HL-60/S4 treated with phorbol 12-myristate 13-acetate at 8.2 ng/mL for 4 days and 3 days (cell line): ENCODE measurements around the gene MT2A.

Experiments
- in situ Hi-C: fragments of 300-500 bp; cut with MboI; formaldehyde crosslinking; loops from 2 replicates; pipeline ENCODE4 v1.15.0; 2022; ENCODE audit warnings: low sequenced_read_pairs

Gene MT2A

DNA sequence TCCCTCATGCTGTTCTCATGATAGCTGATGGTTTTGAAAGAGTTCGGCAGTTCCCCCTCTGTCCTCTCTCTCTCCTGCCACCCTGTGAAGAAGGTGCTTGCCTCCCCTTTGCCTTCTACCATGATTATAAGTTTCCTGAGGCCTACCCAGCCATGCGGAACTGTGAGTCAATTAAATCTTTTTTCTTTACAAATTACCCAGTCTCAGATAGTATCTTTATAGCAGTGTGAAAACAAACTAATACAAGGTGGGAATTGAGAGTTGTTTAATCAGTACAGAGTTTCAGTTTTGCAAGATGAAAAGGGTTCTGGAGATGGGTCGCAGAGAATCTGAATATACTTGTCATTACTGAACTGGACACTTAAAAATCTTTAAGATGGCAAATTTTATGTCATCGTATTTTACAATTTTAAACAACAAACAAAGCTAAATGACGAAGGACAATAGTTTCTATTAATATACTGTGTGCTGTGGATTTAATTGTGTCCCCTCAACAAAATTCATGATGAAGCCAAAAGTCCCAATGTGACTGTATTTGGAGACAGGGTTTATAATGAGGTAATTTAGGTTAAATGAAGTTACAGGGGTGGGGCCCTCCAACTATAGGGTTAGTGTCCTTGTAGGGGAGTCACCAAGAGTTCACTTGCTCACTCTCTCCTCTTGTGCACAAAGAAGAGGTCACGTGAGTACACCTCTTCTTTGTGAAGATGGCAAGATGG, 14.7 kb upstream of the MT2A start:
- in situ Hi-C loops: no loop called here

DNA sequence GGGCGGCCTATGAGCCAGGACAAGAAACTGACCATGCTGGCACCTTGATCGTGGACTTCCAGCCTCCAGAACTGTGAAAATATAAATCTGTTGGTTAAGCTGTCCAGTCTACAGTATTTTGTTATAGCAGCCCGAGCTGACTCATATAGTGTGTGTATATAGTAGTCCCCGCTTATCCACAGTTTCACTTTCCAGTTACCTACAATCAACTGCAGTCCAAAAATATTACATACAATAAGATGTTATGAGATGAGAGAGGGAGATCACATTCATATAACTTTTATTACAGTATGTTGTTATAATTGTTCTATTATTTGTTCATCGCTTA, 14.1 kb upstream of the MT2A start:
- in situ Hi-C loops: no loop called here

DNA sequence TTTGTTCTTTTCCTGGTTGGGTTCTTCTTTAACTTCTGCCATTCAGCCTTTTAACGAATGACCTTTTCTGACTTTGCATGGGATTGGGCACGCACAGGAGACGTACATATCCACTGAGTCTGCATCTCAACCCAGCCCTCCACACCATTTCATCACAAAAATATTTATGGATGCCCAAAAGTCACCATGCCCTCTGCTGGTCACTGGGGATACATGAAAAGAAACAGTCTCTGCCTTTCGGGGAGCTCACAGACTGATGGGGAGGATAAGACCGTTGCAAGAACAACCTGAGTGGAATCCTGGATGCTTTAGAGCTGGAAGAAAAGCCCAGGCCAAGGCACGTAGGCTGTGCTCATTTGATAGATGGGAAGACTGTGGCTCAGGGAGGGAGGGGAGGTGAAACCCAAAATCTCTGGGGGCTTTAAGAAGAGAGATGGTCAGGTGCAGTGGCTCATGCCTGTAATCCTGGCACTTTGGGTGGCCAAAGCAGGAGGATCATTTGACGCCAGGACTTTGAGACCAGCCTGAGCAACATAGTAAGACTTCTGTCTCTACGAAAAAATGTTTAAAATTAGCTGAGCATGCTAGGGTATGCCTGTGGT, 7.9 kb upstream of the MT2A start:
- in situ Hi-C loops: no loop called here

DNA sequence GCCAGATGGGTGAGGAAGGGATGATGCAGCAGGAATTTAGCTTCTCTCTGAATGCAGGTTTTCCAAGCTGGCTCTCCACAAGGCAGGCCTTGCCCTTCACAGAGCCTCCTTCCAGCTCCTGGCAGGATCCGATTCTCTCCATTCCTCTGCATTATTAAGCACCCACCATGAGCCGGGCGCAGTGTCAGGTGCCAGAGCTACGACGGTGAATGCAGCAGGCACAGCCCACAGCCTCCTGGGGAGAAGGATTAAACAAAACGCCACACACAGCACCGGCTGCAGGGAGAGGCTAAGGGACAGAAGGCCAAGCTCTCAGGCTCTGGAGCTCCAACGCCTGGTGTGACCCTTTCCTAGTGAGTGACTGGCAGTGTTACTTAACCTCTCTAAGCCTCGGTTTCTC, 7.1 kb upstream of the MT2A start:
- in situ Hi-C loops: no loop called here

DNA sequence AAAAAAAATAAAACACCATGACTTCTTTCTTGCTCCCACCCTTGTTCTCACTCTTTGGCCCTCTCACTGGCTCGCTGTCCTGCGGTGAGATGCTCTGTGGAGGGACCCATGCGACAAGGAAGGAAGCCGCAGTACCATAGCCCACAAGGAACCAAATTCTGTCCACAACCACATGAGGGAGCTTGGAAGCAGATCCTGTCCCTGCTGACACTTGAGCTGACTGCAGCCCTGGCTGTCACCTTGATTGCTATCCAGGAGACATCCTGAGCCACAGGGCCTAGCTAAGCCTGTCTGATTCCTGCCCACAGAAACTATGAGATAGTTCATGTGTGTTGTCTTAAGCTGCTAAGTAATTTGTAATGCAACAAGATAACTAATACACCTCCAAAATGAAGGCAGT, 4.8 kb upstream of the MT2A start:
- in situ Hi-C loops: no loop called here

DNA sequence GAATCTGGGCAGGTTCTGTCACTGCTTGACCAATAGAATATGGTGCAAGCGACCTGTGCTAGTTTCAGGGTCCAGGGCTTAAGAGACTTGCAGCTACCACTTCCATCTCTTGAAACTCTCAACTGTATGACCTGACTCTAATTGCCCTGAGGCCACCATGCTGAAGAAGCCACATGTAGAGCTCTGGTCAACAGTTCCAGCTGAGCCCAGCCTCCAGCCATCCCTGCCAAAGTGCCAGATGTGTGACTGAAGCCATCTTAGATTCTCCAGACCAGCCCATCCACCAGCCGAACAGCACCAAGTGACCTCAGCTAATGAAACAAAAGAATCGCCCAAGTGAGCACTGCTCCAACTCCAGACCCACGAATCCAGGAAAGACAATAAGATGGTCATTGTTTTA, 3.4 kb upstream of the MT2A start:
- in situ Hi-C loops: no loop called here

DNA sequence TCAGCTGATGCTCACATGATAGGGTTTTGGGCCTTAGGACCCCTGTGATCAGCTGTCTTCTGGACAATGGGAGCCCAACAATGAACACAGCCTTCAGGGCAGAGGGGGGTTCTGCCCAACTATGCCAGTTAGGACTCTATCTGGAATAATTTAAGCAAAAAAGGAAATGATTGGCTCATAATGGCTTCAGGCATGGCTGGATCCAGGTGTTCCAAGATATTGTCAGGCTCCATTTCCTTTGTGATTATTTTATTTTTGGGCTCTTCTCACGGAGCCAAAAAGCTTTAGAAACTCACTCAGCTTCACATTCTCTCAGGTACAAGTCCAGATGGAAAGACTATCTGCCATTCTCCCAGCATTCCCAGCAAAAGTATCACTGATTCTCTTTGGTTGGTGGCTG, 2.9 kb upstream of the MT2A start:
- in situ Hi-C loops: no loop called here

DNA sequence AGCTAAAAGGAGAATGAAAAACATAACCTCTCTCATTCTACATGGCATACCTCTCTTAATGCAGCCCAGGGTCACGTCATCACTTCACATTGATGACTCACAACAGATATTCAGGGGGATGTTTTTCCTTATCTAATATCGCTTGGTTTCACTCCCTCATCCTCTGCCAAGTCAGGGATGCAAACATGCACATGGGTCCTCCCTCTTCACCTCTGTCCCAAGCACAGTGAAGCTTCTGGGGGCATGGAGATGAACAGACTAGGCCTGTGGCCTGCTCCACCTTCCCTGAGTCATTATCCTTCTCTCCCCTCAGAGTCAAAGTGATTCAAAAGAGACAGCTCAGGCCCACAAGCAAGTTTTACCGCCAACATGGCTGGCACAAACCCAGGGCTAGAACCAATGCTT, 2.3 kb upstream of the MT2A start:
- in situ Hi-C loops: no loop called here

DNA sequence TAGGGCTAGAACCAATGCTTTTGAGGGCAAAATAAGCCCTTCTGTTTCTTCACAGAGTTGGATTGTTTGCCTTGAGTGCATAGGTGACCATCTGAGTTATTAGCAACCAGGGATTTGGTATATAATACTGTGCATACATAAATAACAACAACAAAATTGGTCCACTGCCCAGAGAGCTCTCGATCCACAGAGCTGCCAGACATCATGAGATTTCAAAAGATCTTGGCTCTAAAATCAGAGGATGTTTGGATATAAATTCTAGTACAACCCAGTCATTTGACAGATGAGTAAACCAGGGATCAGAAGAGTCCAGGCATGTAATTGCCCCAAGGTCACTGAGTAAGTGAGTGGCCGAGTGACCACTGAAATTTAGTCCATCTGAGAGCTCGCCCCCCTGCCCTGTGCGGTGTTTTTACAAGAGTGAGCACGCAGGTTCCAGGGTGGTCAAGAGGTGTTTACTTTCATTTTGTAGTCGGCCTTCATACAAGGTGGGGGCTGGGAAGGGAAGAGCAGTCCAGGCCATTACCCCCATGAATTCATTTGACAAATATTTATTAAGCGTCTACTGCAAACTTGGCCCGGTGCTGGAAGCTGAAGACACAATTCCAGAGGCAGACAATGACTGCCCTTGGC, 1.8 kb upstream of the MT2A start:
- in situ Hi-C loops: no loop called here

DNA sequence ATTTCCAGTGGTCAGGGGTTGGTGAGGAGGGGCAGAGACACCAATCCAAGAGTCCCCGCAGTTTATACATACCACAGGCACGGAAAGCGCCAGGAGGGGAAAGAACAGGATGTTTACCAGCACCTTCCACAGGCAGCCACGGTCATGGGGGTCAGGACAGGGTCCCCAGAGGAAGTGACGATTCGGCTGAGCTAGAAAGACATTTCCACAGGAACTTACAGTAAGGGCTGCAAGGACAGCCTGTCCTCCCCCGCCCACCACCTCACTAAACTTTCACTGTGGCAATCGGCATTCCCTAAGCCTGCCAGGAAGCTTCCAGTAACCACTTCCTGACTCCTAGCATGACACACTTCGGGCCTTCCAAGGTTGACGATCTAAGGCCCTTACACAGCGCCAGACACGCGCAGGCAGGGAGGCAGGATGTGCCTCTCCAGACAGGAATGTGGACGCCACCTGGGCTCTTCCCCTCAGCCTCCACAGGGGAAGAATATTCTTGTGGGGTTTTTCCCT, 1.2 kb upstream of the MT2A start:
- in situ Hi-C loops: no loop called here

DNA sequence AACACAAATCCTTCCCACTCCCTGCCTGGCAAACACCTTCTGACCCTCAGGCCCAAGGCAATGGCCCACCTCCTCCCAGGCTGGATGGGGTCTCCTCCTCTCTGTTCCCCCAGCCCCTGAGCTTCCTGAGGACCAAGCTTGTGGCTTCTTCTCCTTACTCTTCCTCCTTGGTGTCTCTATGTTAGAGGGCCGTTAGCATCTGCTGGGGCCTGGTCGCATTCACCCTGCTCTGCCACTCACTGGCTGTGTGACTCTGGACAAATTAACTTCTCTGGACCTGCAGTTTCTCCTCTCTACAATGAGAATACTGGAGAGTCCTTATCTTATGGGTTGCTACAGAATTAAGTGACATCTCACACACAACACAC, 725 bp upstream of the MT2A start:
- in situ Hi-C loops: no loop called here

DNA sequence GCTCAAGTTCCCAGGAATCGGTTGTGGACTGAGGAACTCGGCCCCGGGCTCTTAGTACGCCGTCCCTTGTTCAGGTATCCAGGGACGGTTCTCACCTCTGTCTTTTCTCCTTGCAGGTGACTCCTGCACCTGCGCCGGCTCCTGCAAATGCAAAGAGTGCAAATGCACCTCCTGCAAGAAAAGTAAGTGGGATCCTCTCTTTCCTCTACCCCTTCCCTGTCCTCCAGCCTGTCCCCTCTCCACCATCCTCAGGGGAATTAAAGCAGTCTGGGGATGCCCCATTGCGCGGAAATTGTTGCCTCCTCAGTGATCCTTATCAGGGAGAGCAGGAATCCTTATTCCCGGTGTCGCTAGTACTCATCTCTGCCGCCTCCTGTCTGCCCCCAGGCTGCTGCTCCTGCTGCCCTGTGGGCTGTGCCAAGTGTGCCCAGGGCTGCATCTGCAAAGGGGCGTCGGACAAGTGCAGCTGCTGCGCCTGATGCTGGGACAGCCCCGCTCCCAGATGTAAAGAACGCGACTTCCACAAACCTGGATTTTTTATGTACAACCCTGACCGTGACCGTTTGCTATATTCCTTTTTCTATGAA, 585 bp downstream of the MT2A start:
- in situ Hi-C loops: no loop called here

DNA sequence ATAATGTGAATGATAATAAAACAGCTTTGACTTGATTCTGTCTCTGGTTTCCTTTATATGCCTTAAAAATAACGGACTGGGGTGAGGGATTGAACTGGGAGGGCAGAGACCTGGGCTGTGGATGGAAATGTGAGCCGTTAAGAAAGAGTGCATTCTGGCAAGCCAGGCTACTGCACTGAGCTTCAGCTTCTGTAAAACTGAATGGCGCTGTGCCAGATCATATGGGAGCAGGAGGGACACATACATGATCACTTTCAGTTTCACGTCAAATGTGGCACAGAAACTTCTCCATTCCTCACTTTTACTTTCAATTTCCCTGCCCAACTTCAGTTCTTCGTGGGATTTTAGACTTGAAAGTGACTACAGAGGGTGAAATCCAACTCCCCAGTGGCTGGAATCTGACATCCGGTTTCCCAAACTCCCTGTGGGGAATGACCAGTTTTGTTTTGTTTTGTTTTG, 1.1 kb downstream of the MT2A start:
- in situ Hi-C loops: no loop called here

DNA sequence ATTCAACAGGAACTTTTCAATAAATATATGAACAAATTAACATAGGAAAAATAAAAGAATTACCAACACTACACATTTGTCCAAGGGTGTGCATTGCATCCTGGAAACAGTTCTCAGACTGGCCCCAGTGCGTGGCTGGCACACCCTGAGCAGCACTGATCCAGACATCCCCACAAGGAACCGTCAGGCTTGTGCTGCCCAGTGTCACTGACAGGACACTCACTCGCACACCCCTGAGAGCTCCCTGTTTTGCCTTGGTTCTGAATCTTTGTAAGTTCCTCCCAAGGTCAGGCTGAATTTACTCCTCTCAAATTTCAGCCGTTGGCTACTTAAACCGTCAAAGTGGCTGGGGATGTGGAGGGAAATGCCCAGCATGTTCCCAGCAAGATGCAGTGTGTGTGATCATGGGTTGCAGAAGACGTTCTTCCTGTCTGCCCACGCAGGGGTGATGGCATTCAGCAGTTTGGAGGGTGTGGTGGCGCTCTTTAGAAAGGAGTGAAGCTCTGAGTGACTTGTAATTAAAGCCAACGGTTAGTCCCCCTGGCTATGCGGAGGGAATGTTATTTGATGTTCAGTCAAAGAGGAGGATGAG, 1.7 kb downstream of the MT2A start:
- in situ Hi-C loops: no loop called here

DNA sequence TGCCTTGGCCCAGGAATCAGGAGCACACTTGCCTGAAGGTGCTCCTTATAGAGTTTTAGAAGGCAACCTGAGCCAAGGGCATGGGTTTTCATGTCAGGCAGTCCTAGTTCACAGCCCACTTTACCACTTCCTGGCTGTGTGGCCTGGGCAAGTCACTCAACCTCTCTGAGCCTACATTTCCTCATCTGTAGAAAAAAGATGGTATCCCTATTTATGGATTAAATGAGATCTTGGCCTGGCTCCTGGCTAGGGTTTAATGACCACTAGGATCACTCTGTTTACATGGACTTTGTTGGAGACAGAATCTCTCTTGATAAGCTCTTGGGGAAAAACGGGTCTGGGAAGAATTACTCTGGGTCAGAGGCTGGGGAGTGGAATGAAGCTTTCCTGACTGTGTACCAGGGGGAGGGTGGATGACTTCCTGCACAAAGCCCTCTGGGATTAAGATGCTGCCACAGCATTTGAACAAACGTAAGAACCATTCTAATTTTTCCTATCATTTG, 2.3 kb downstream of the MT2A start:
- in situ Hi-C loops: no loop called here

DNA sequence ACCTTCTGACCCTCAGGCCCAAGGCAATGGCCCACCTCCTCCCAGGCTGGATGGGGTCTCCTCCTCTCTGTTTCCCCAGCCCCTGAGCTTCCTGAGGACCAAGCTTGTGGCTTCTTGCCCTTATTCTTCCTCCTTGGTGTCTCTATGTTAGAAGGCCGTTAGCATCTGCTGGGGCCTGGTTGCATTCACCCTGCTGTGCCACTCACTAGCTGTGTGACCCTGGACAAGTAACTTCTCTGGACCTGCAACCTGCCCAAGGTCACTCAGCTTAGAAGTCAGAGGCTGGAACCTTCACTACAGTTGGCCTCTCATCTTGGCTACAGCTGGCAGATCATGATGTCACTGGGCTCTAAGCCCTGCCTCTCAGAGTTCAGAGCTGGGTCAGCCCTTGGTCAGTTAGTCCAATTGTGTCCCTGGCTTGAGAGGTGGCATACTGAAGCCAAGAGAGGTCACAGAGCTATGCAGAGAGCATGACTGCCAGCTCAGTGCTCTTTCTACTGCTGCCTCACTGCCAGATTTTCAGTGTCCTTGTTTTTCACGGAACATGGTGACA, 3.0 kb downstream of the MT2A start:
- in situ Hi-C loops: no loop called here

DNA sequence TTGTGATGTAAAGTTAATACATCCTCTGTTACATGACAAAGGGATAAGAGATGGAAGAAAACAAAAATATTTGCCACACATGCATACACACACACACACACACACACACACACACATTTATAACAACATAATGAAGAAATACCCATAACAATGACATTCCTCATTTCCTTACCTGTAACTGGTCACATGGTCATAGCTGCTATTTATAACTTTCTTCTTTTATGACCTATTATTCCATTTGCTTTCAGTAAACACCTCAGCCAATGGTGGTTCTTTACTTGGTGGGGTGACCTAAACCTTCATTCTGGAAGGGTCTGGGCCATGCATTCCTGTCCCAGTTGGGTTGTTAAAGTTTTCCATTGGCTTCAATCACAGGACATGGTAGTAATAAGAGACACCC, 5.3 kb downstream of the MT2A start:
- in situ Hi-C loops: no loop called here

DNA sequence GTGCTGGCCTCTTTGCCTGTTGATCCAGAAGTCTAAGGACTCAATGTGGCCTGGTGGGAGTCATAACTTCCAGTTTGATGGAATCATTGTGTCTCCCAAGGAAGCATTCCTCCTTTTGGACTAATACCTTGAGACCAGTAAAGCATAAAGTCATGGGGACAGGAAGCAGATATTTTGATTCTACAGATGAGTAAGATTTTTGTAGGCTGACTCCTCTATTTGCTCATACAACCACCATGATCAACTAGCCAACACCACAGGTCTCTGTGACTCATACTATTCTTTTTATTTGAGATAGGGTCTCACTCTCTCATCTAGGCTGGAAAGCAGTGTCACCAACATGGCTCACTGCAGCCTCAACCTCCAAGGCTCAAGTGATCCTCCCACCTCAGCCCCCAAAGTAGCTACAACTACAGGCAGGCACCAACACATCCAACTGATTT, 6.2 kb downstream of the MT2A start:
- in situ Hi-C loops: no loop called here

DNA sequence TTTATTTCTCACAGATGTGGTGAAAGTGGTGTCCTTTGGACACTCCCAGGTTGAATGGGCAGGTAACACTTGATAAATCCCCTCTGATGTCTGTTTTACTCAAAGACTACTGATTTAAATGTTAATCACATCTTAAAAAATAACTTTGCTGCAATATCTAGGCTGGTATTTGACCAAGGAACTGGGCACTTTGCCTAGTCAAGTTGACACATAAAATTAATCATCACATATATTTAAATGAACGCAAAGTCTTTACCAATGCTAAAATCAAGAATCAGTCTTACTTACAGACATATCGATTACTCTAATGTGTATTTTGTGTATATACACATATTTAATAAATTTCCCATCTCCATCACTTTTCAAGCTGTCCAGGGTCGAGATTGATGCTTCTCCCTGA, 7.0 kb downstream of the MT2A start:
- in situ Hi-C loops: no loop called here

DNA sequence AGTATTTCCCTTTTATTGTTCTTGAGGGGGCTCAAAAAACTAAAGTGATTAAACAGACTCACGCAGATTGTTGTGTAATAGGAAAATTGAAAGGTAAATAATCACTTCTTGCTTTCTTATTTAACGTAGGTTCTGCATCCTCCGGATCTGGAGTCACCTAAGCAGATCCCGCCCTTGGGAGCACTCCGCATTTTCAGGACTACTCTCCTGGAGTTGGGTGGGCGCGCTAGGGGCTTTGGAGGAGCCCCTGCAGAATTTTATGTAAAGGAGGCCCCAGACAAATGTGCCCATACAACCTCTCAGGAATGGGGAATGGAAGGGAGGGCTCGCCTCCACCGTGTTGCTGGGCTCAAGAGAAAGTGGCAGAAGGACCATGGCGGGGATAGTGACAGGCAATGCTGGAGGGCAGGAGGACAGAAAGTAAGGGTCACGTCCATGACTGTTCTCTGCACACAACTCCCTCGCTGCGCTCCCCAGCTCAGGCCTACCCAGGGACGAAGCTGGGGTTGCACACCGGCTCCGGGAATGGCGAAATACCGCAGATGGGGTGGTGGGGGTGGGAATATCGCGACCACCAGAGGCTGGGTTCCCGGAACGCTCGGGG, 8.3 kb downstream of the MT2A start:
- in situ Hi-C loops: no loop called here
